Adrenal gland (tissue), 5 donors: ENCODE results near the gene KCNH1.

Experiments
- POLR2A ChIP-seq, 2 donors: fragments of 450-650 bp; IDR thresholded peaks; one replicate each; pipeline ENCODE4 v1.6.1; 2017; ENCODE audit warnings: antibody characterized with exemption in 2 of 2, mild to moderate bottlenecking in 2 of 2, moderate library complexity in 1 of 2
- TF ChIP-seq, protein P1 (sequence below), 6 experiments: fragments of 450-650 bp in 4 of 6; fragments of 200-600 bp in 2 of 6; sonication (generic) in 1 of 6; IDR thresholded peaks; 1 replicate in 5 of 6; 2 replicates in 1 of 6; pipeline versions ENCODE4 v1.5.1 to v1.8.0; 2016 to 2021; ENCODE audit warnings: antibody characterized with exemption in 6 of 6, mild to moderate bottlenecking in 2 of 6, moderate library complexity in 1 of 6
- donor health status: DM: no; HTN: no; CAD: no.

- no peak for TF ChIP-seq POLR2A (IDR thresholded peaks at IDR 0.05)
- TF ChIP-seq, protein P1, sequence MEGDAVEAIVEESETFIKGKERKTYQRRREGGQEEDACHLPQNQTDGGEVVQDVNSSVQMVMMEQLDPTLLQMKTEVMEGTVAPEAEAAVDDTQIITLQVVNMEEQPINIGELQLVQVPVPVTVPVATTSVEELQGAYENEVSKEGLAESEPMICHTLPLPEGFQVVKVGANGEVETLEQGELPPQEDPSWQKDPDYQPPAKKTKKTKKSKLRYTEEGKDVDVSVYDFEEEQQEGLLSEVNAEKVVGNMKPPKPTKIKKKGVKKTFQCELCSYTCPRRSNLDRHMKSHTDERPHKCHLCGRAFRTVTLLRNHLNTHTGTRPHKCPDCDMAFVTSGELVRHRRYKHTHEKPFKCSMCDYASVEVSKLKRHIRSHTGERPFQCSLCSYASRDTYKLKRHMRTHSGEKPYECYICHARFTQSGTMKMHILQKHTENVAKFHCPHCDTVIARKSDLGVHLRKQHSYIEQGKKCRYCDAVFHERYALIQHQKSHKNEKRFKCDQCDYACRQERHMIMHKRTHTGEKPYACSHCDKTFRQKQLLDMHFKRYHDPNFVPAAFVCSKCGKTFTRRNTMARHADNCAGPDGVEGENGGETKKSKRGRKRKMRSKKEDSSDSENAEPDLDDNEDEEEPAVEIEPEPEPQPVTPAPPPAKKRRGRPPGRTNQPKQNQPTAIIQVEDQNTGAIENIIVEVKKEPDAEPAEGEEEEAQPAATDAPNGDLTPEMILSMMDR (IDR thresholded peaks at IDR 0.05) = no peak
Measured at GRCh38 chr1:210677533-210677932, 456.4 kb downstream of the KCNH1 start.
